Gastrocnemius medialis (tissue), 4 donors: Measurements from ENCODE around the gene CBR1. TPM values are rescaled to one million over a fixed set of nuclear protein-coding genes. Genes with fewer than 3 reads are reported as not detected.
A peak's percentile ranks its signal among the peaks of the same experiment; 100 is the strongest.

Experiments used
- ATAC-seq, 2 donors: fragments of 150-250 bp; one replicate each; pipeline ENCODE4 v1.9.1; 2016
- DNase-seq, 2 donors: peaks; one replicate each; pipeline ENCODE4 v3.0.0-alpha.2; 2019
- H3K27ac ChIP-seq, 4 donors: fragments of 200-600 bp; sonication (generic); 1 replicate in 1 of 4; 2 replicates in 3 of 4; pipeline ENCODE4 v1.5.1; 2016 to 2018; ENCODE audit warnings: mild to moderate bottlenecking in 2 of 4, moderate library complexity in 1 of 4
- H3K27me3 ChIP-seq, 3 donors: fragments of 200-600 bp; sonication (generic) in 2 of 3; 1 replicate in 1 of 3; 2 replicates in 2 of 3; pipeline versions ENCODE4 v1.5.1 to v1.6.0; 2016 to 2019; ENCODE audit warnings: mild to moderate bottlenecking in 1 of 3, moderate library complexity in 1 of 3
- H3K36me3 ChIP-seq, 2 donors: fragments of 200-600 bp; sonication (generic) in 1 of 2; one replicate each; pipeline ENCODE4 v1.5.1; 2017 to 2018
- H3K4me1 ChIP-seq, 2 donors: fragments of 200-600 bp; sonication (generic) in 1 of 2; one replicate each; pipeline ENCODE4 v1.5.1; 2016 to 2017; ENCODE audit warnings: mild to moderate bottlenecking in 2 of 2
- H3K4me3 ChIP-seq, 4 donors: fragments of 200-600 bp; sonication (generic) in 3 of 4; 1 replicate in 1 of 4; 2 replicates in 3 of 4; pipeline ENCODE4 v1.5.1; 2016 to 2019; ENCODE audit warnings: mild to moderate bottlenecking in 2 of 4
- H3K9me3 ChIP-seq, 3 donors: fragments of 200-600 bp; sonication (generic) in 2 of 3; 1 replicate in 1 of 3; 2 replicates in 2 of 3; pipeline ENCODE4 v1.5.1; 2016 to 2019
- POLR2A ChIP-seq, 2 donors: fragments of 450-650 bp; IDR thresholded peaks; one replicate each; pipeline ENCODE4 v1.6.1; 2017; ENCODE audit warnings: antibody characterized with exemption in 2 of 2, mild to moderate bottlenecking in 2 of 2, moderate library complexity in 2 of 2
- in situ Hi-C, 4 donors: fragments of 200-750 bp; cut with MboI; loops; one replicate each; pipeline versions ENCODE4 v1.15.0 to v1.8.0; 2017; ENCODE audit warnings: low sequenced_read_pairs in 4 of 4
- intact Hi-C: fragments of 100-400 bp; cut with DNase I; formaldehyde crosslinking; loops from one replicate; pipeline ENCODE4 v1.15.1; 2023; ENCODE audit warnings: low total_unique reads
- total RNA-seq, 4 donors: library from RNA; depleted of rRNA; stranded (reverse); fragments of >200 nt; gene quantifications; one replicate each; pipeline versions ENCODE4 v1.1.0 to v1.2.3, GENCODE V29; 2016
- TF ChIP-seq, protein P1 (sequence below), 5 experiments: fragments of 450-650 bp in 3 of 5; fragments of 200-600 bp in 2 of 5; sonication (generic) in 2 of 5; IDR thresholded peaks in 4 of 5; conservative IDR thresholded peaks in 1 of 5; 1 replicate in 4 of 5; 2 replicates in 1 of 5; pipeline ENCODE4 v1.5.1; 2016 to 2019; ENCODE audit warnings: antibody characterized with exemption in 5 of 5, mild to moderate bottlenecking in 3 of 5, moderate library complexity in 3 of 5

CBR1 gene
- total RNA-seq, 4 donors from 2014 or later: 44.8 to 73.9 (median 66.4) TPM

DNA sequence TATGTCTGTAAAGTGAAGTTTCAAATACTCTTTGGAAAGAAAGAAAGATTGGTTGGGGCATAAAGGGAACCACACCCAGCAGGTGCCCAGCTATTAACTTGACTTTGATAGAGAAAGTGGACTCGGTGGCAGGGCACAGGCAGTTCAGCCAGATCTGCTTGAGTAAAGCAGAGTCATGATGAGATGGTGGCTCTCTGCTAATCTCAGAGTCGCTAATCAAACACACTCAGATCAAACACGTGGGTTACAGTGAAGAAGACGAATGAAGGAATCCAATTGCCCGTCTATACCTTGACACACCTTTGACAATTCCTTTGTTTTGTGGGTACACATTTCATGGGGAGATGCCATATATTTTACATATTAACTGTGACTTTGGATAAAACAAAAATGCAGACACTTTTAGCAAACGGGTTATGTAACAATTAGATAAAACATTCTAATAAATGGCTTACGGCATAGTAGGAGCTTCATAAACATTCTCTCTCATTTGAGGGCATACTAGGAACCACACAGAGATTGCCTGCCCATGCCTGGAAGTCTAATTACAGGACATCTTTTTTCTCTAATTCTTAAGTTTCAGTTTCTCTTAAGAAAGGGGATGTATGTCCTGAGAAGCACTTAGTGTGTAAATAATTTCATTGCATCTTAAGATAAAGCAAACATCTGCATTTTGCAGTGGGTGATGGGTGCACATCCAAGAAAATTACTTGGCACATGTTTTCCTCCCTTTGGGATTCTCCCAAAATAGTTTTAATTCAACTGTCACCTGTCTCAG is 7.2 kb downstream of the CBR1 start:
- in situ Hi-C loops (no loop called here), intact Hi-C loops (no loop called here)
- no peak overlapping the region for H3K27ac ChIP-seq
- DNase-seq (no peak), ATAC-seq (no peak)
- H3K4me1 ChIP-seq: peaks cover 12 to 13% of the 10 kb centered on the region in 2 donors
- no peak overlapping the region for H3K4me3 ChIP-seq
- no peaks in the 10 kb centered on the region for H3K9me3 ChIP-seq
- H3K36me3 ChIP-seq: peaks cover 0 to 7% of the 10 kb centered on the region in 2 donors
- TF ChIP-seq POLR2A (IDR thresholded peaks at IDR 0.05): no peak
- TF ChIP-seq, protein P1, sequence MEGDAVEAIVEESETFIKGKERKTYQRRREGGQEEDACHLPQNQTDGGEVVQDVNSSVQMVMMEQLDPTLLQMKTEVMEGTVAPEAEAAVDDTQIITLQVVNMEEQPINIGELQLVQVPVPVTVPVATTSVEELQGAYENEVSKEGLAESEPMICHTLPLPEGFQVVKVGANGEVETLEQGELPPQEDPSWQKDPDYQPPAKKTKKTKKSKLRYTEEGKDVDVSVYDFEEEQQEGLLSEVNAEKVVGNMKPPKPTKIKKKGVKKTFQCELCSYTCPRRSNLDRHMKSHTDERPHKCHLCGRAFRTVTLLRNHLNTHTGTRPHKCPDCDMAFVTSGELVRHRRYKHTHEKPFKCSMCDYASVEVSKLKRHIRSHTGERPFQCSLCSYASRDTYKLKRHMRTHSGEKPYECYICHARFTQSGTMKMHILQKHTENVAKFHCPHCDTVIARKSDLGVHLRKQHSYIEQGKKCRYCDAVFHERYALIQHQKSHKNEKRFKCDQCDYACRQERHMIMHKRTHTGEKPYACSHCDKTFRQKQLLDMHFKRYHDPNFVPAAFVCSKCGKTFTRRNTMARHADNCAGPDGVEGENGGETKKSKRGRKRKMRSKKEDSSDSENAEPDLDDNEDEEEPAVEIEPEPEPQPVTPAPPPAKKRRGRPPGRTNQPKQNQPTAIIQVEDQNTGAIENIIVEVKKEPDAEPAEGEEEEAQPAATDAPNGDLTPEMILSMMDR (IDR thresholded peaks at IDR 0.05 in 4 of 5, conservative IDR thresholded peaks at IDR 0.05 in 1 of 5): no peak
- no peaks in the 10 kb centered on the region for H3K27me3 ChIP-seq

GRCh38 chr21:36077758-36078157 is 7.9 kb downstream of the CBR1 start:
- no peak for ATAC-seq
- intact Hi-C loops: no loop called here
- no peaks in the 10 kb centered on the region for H3K9me3 ChIP-seq
- H3K36me3 ChIP-seq: peaks cover 0 to under 1% of the 10 kb centered on the region in 2 donors
- H3K27me3 ChIP-seq: no peaks in the 10 kb centered on the region
- no peak for DNase-seq
- H3K4me1 ChIP-seq: peaks cover 6 to 8% of the 10 kb centered on the region in 2 donors
- H3K4me3 ChIP-seq: no peak overlapping the region
- TF ChIP-seq, protein P1 (IDR thresholded peaks at IDR 0.05 in 4 of 5, conservative IDR thresholded peaks at IDR 0.05 in 1 of 5): no peak
- no peak for TF ChIP-seq POLR2A (IDR thresholded peaks at IDR 0.05)
- in situ Hi-C loops: no loop called here
- no peak overlapping the region for H3K27ac ChIP-seq

DNA sequence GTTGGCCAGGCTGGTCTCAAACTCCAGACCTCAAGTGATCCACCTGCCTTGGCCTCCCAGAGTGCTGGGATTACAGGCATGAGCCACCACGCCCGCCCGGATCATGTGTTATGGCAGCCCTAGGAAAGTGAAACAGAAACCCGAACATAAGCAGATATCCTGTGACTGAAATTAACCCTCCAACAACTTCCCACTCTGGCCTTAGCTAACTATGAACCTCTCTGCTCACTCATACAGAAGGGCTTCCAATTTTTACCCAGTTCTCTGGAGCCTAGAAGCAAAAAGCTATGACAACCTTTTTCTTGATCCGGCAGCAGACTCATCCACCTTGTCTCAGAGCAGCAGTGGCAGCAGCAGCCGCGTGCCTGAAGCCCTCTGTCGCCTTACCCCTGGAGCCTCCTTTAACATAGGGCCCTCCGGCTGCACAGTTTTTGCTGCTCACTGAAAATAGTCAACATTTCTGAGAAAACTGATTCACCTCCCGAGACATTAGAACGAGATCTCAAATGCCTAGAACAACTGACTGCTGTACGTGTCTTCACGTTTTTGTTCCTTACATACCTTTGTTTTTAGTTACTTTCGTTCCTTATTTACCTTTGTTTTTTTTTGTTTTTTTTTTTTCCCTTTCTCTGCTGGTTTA is 9.3 kb downstream of the CBR1 start:
- no peaks in the 10 kb centered on the region for H3K4me1 ChIP-seq

DNA sequence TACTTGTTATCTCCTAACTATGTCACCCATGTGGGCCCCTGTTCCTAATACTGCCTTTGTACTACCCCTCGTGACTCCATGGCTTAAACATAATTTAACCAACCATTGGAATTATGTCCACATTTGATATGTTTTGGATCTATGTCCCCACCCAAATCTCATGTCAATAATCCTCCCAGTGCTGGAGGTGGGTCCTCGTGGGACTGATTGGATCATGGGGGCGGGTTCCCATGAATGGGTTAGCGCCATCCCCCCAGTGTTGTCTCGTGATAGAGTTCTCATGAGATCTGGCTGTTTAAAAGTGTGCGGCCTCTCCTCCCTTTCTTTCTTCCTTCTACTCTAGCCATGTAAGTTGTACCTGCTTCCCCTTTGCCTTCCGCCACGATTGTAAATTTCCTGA is 9.8 kb downstream of the CBR1 start:
- intact Hi-C loops (no loop called here), in situ Hi-C loops (no loop called here)
- DNase-seq: no peak
- TF ChIP-seq POLR2A (IDR thresholded peaks at IDR 0.05): no peak
- TF ChIP-seq, protein P1 (IDR thresholded peaks at IDR 0.05 in 4 of 5, conservative IDR thresholded peaks at IDR 0.05 in 1 of 5): no peak
- Histone ChIP-seq H3K27ac (peak overlapping the region in 1 of 4 donors; percentile 57), H3K9me3 (no peaks in the 10 kb centered on the region), H3K4me3 (no peak overlapping the region), H3K4me1 (no peaks in the 10 kb centered on the region), H3K36me3 (no peaks in the 10 kb centered on the region), H3K27me3 (no peaks in the 10 kb centered on the region)
- no peak for ATAC-seq

More for the DNA sequence above, 9.3 kb downstream of the CBR1 start:
- Histone ChIP-seq H3K36me3 (no peaks in the 10 kb centered on the region), H3K9me3 (no peaks in the 10 kb centered on the region), H3K27me3 (no peaks in the 10 kb centered on the region), H3K4me3 (no peak overlapping the region), H3K27ac (peak overlapping the region in 1 of 4 donors; percentile 57)
- TF ChIP-seq, protein P1 (IDR thresholded peaks at IDR 0.05 in 4 of 5, conservative IDR thresholded peaks at IDR 0.05 in 1 of 5): no peak
- intact Hi-C loops: no loop called here
- peak; percentile 36 to 83 for ATAC-seq
- in situ Hi-C loops: no loop called here
- peak in 1 of 2 donors; percentile 55 for DNase-seq
